ENCODE results near the gene PPBP. TPM values are rescaled to one million over a fixed set of nuclear protein-coding genes. Genes with fewer than 3 reads are reported as not detected.
A peak's percentile ranks its signal among the peaks of the same experiment; 100 is the strongest.

PPBP gene
- total RNA-seq, 1 donor from 2014 or later: not detected

- Mint-ChIP-seq H3K4me1 (ENCODE audit: unreplicated experiment) (peaks cover 7% of the 10 kb centered on the region), H3K36me3 (ENCODE audit: unreplicated experiment) (peaks cover 2% of the 10 kb centered on the region), H3K4me3 (ENCODE audit: unreplicated experiment) (no peak overlapping the region), H3K27ac (ENCODE audit: unreplicated experiment) (no peak overlapping the region), H3K9me3 (ENCODE audit: unreplicated experiment) (no peaks in the 10 kb centered on the region), H3K27me3 (ENCODE audit: unreplicated experiment) (peaks cover 77% of the 10 kb centered on the region)
- no peak for TF ChIP-seq CTCF (IDR thresholded peaks at IDR 0.05)
- DNase-seq (ENCODE audit: extremely low spot score, unreplicated experiment): no peak
These were observed 42.1 kb downstream of the PPBP start for GRCh38 chr4:73945674-73946449.

- TF ChIP-seq CTCF (IDR thresholded peaks at IDR 0.05): no peak
- no peak overlapping the region for H3K27ac Mint-ChIP-seq (ENCODE audit: unreplicated experiment)
- peaks cover 2% of the 10 kb centered on the region for H3K36me3 Mint-ChIP-seq (ENCODE audit: unreplicated experiment)
- no peaks in the 10 kb centered on the region for H3K9me3 Mint-ChIP-seq (ENCODE audit: unreplicated experiment)
- no peak overlapping the region for H3K4me3 Mint-ChIP-seq (ENCODE audit: unreplicated experiment)
- peaks cover 7% of the 10 kb centered on the region for H3K4me1 Mint-ChIP-seq (ENCODE audit: unreplicated experiment)
- DNase-seq (ENCODE audit: extremely low spot score, unreplicated experiment): no peak
- peaks cover 84% of the 10 kb centered on the region for H3K27me3 Mint-ChIP-seq (ENCODE audit: unreplicated experiment)
These were observed 42.9 kb downstream of the PPBP start for GRCh38 chr4:73945140-73945539.

GRCh38 chr4:73944061-73944875, 43.7 kb downstream of the PPBP start:
- Mint-ChIP-seq H3K4me1 (ENCODE audit: unreplicated experiment) (peaks cover 7% of the 10 kb centered on the region), H3K27me3 (ENCODE audit: unreplicated experiment) (peaks cover 83% of the 10 kb centered on the region), H3K27ac (ENCODE audit: unreplicated experiment) (no peak overlapping the region), H3K9me3 (ENCODE audit: unreplicated experiment) (no peaks in the 10 kb centered on the region), H3K36me3 (ENCODE audit: unreplicated experiment) (peaks cover 2% of the 10 kb centered on the region), H3K4me3 (ENCODE audit: unreplicated experiment) (peak overlapping the region; percentile 69)
- DNase-seq (ENCODE audit: extremely low spot score, unreplicated experiment): no peak
- no peak for TF ChIP-seq CTCF (IDR thresholded peaks at IDR 0.05)

GRCh38 chr4:73943555-73943954, 44.4 kb downstream of the PPBP start:
- DNase-seq (ENCODE audit: extremely low spot score, unreplicated experiment): no peak
- H3K27ac Mint-ChIP-seq (ENCODE audit: unreplicated experiment): no peak overlapping the region
- no peak for TF ChIP-seq CTCF (IDR thresholded peaks at IDR 0.05)
- peak overlapping the region; percentile 69 for H3K4me3 Mint-ChIP-seq (ENCODE audit: unreplicated experiment)
- no peaks in the 10 kb centered on the region for H3K9me3 Mint-ChIP-seq (ENCODE audit: unreplicated experiment)
- peaks cover 2% of the 10 kb centered on the region for H3K36me3 Mint-ChIP-seq (ENCODE audit: unreplicated experiment)
- peaks cover 84% of the 10 kb centered on the region for H3K27me3 Mint-ChIP-seq (ENCODE audit: unreplicated experiment)
- peaks cover 7% of the 10 kb centered on the region for H3K4me1 Mint-ChIP-seq (ENCODE audit: unreplicated experiment)

GRCh38 chr4:73936969-73937368, 51.0 kb downstream of the PPBP start:
- Mint-ChIP-seq H3K9me3 (ENCODE audit: unreplicated experiment) (no peaks in the 10 kb centered on the region), H3K36me3 (ENCODE audit: unreplicated experiment) (no peaks in the 10 kb centered on the region), H3K4me1 (ENCODE audit: unreplicated experiment) (no peaks in the 10 kb centered on the region), H3K27ac (ENCODE audit: unreplicated experiment) (no peak overlapping the region), H3K27me3 (ENCODE audit: unreplicated experiment) (peaks cover 56% of the 10 kb centered on the region), H3K4me3 (ENCODE audit: unreplicated experiment) (no peak overlapping the region)
- no peak for DNase-seq (ENCODE audit: extremely low spot score, unreplicated experiment)
- no peak for TF ChIP-seq CTCF (IDR thresholded peaks at IDR 0.05)

Measured in osteocyte (in vitro differentiated cells).